HUES6 (cell line): Measurements from ENCODE around the gene NWD2.

Experiments used
- H3K27ac ChIP-seq: 2 replicates; pipeline ENCODE4 v1.7.0; 2013; ENCODE audit warnings: low read depth, mild to moderate bottlenecking, low read length, inconsistent platforms
- H3K27me3 ChIP-seq: 2 replicates; pipeline ENCODE4 v1.6.1; 2013; ENCODE audit warnings: low read length; ENCODE audit not compliant: control insufficient read depth, insufficient read depth
- H3K36me3 ChIP-seq: 2 replicates; pipeline ENCODE4 v1.6.1; 2013; ENCODE audit warnings: low read length; ENCODE audit not compliant: control insufficient read depth, insufficient read depth
- H3K4me1 ChIP-seq: 2 replicates; pipeline ENCODE4 v1.6.1; 2013; ENCODE audit warnings: low read length; ENCODE audit not compliant: control insufficient read depth, insufficient read depth
- H3K4me3 ChIP-seq: 2 replicates; pipeline ENCODE4 v1.5.1; 2013; ENCODE audit warnings: low read depth, low read length
- H3K9ac ChIP-seq: one replicate; pipeline ENCODE4 v1.6.1; 2013; ENCODE audit warnings: mild to moderate bottlenecking, low read length
- H3K9me3 ChIP-seq: 2 replicates; pipeline ENCODE4 v1.6.1; 2013; ENCODE audit warnings: low read depth, low read length; ENCODE audit not compliant: control insufficient read depth, insufficient read depth

NWD2 gene

DNA sequence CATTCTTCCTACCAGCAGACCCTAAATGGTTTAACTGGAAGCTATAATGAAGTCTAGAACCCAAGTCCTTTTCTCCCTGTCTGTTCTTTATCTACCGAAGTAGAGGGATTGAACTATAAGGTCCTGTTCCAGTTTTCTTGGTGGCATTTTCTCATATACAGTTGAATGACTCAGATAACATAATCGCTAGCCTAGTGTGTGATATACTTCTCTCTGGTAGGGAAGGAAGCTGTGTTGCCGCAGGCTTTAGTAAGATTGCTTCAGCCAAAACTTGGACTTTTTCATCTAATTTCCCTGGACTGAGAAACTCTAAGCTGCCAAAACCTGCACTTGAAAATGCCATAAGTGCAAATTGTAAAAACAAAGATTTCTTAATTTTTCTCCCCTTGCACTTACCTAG, 123.4 kb downstream of the NWD2 start:
- Histone ChIP-seq H3K4me1 (no peaks in the 10 kb centered on the region), H3K27ac (no peak overlapping the region), H3K9ac (no peak overlapping the region), H3K27me3 (no peaks in the 10 kb centered on the region), H3K36me3 (no peaks in the 10 kb centered on the region), H3K4me3 (no peak overlapping the region), H3K9me3 (no peaks in the 10 kb centered on the region)

DNA sequence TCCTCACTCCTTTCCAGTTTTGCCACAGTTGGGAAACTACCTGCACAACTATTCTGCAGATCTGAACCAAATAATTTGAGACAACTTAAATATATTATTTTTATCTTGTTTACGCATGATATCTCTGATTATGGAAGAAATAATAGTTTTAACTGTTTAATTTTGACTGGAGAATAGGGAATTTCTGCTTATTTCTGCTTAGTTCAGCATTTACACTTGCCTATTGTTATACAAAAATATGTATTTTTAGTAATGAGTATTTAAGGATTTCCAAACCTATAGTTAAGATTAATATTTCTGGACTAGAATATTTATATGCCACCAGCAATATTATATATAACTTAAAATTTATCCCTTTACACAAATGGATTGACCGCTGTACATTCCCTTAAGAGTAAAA, 125.5 kb downstream of the NWD2 start:
- Histone ChIP-seq H3K27ac (no peak overlapping the region), H3K27me3 (no peaks in the 10 kb centered on the region), H3K9ac (no peak overlapping the region), H3K4me1 (no peaks in the 10 kb centered on the region), H3K9me3 (no peaks in the 10 kb centered on the region), H3K36me3 (no peaks in the 10 kb centered on the region), H3K4me3 (no peak overlapping the region)

GRCh38 chr4:37381040-37381668, 136.6 kb downstream of the NWD2 start:
- Histone ChIP-seq H3K4me1 (0 out of 2 replicates have a peak, but pooled peaks cover 4% of the 10 kb centered on the region), H3K9ac (no peak overlapping the region), H3K4me3 (no peak overlapping the region), H3K27me3 (no peaks in the 10 kb centered on the region), H3K9me3 (no peaks in the 10 kb centered on the region), H3K27ac (no peak overlapping the region), H3K36me3 (no peaks in the 10 kb centered on the region)

GRCh38 chr4:37383579-37384229, 139.2 kb downstream of the NWD2 start:
- Histone ChIP-seq H3K4me3 (no peak overlapping the region), H3K36me3 (no peaks in the 10 kb centered on the region), H3K27ac (no peak overlapping the region), H3K9ac (no peak overlapping the region), H3K4me1 (peaks cover 5% of the 10 kb centered on the region), H3K27me3 (no peaks in the 10 kb centered on the region), H3K9me3 (no peaks in the 10 kb centered on the region)

GRCh38 chr4:37385424-37385823, 140.9 kb downstream of the NWD2 start:
- Histone ChIP-seq H3K27me3 (no peaks in the 10 kb centered on the region), H3K4me3 (no peak overlapping the region), H3K9me3 (no peaks in the 10 kb centered on the region), H3K36me3 (no peaks in the 10 kb centered on the region), H3K4me1 (peaks cover 8% of the 10 kb centered on the region), H3K9ac (no peak overlapping the region), H3K27ac (no peak overlapping the region)

DNA sequence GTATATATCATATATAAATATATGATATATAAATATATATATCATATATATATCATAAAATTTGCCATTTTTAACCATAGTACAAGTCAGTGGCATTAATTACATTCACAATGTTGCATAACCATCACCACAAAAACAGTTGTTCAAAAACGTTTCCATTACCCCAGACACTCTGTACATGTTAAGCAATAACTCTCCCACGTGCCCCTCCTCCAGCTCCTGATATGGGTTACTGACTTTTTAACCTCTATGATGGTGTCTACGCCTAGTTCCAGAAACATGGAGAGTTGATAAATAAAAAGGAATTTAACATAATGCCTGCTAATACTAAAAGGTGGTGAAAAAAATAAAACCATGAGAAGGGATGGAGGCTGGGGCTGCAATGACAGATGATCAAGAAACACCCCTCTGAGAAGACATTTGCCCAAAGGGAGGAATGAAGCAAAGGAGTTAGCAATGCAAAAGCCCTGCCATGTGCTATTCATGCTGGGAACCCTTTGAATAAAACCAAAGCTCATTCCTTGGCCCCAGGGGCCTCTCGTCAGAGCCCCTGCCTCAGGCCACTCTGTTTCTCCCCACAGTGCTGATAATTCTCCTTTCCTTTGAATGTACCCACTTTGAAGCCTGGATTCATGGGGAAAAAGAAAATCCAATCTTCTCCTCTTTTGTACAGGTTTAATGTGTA, 144.3 kb downstream of the NWD2 start:
- H3K27ac ChIP-seq = no peak overlapping the region
- no peaks in the 10 kb centered on the region for H3K9me3 ChIP-seq
- peaks cover 9% of the 10 kb centered on the region for H3K4me1 ChIP-seq
- no peak overlapping the region for H3K4me3 ChIP-seq
- H3K27me3 ChIP-seq = no peaks in the 10 kb centered on the region
- H3K36me3 ChIP-seq = no peaks in the 10 kb centered on the region
- no peak overlapping the region for H3K9ac ChIP-seq

GRCh38 chr4:37389366-37389765, 144.8 kb downstream of the NWD2 start:
- H3K9me3 ChIP-seq = no peaks in the 10 kb centered on the region
- no peak overlapping the region for H3K4me3 ChIP-seq
- peaks cover 9% of the 10 kb centered on the region for H3K4me1 ChIP-seq
- H3K27me3 ChIP-seq = no peaks in the 10 kb centered on the region
- H3K9ac ChIP-seq = no peak overlapping the region
- H3K27ac ChIP-seq = no peak overlapping the region
- no peaks in the 10 kb centered on the region for H3K36me3 ChIP-seq

DNA sequence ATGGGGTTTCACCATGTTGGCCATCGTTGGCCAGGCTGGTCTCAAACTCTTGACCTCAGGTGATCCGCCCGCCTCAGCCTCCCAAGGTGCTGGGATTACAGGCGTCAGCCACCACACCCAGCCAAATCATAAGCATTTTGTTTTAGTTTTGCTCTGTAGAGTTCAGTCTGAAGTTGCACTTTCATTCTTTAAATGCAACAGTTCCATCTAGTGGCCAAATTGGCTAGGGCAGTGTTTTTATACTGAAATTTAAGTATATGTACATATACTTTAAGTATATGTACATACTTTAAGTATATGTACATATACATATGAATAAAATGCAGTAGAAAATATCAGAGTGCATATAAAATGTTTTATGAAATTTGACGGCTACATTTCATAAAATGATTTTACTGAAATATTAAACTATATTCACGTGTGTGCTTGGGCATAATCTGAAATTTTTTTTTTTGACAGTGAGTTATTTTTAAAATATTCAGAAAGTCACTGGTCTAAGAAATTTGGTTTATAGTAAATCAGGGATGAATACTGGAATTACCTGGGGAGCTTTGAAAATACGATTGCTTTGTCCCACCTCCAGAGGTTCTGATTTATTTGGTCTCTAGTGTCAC, 145.5 kb downstream of the NWD2 start:
- H3K27me3 ChIP-seq = no peaks in the 10 kb centered on the region
- no peaks in the 10 kb centered on the region for H3K36me3 ChIP-seq
- no peak overlapping the region for H3K27ac ChIP-seq

GRCh38 chr4:37392521-37393255, 148.1 kb downstream of the NWD2 start:
- no peaks in the 10 kb centered on the region for H3K27me3 ChIP-seq

More for the DNA sequence above, 145.5 kb downstream of the NWD2 start:
- Histone ChIP-seq H3K9ac (no peak overlapping the region), H3K9me3 (no peaks in the 10 kb centered on the region), H3K4me1 (peaks cover 9% of the 10 kb centered on the region), H3K4me3 (no peak overlapping the region)

DNA sequence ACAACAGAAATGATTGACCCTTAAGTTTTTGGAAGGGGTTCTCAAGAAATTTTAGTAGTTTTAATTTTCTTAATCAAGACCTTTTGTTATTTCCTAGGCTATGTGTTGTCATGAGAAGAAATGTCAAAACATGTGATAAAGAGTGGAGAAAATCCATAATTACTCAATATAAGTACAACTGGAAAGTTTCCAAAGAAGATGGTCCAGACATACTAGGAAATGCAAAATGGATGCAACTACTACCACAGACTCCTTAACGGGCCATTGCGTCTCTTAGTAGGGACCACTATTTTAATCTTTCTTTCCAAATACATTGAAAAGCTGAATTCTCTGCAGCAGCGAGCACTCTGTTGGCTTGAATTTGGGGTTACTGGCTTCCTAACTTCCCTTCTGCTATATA, 148.8 kb downstream of the NWD2 start:
- no peak overlapping the region for H3K4me3 ChIP-seq
- peaks cover 9% of the 10 kb centered on the region for H3K4me1 ChIP-seq
- no peak overlapping the region for H3K27ac ChIP-seq
- no peaks in the 10 kb centered on the region for H3K9me3 ChIP-seq
- no peaks in the 10 kb centered on the region for H3K27me3 ChIP-seq
- H3K9ac ChIP-seq = no peak overlapping the region
- H3K36me3 ChIP-seq = no peaks in the 10 kb centered on the region

More at GRCh38 chr4:37392521-37393255, 148.1 kb downstream of the NWD2 start:
- Histone ChIP-seq H3K4me3 (no peak overlapping the region), H3K4me1 (peaks cover 9% of the 10 kb centered on the region), H3K27ac (no peak overlapping the region), H3K9ac (no peak overlapping the region), H3K36me3 (no peaks in the 10 kb centered on the region), H3K9me3 (no peaks in the 10 kb centered on the region)
